Heart right ventricle (tissue), 16 donors: ENCODE results near the gene RTN4R. TPM values are rescaled to one million over a fixed set of nuclear protein-coding genes. Genes with fewer than 3 reads are reported as not detected.
A peak's percentile ranks its signal among the peaks of the same experiment; 100 is the strongest.

Source experiments
- ATAC-seq, 8 donors: fragments of 200-7000 bp; cut with Tn5 transposase; one replicate each; pipeline ENCODE4 v1.9.1; 2020; ENCODE audit warnings: mild to moderate bottlenecking in 8 of 8, moderate library complexity in 8 of 8, moderate number of reproducible peaks in 1 of 8
- DNase-seq, 2 donors: peaks; one replicate each; pipeline ENCODE4 v3.0.0-alpha.2; 2020
- H3K27ac ChIP-seq, 10 donors: fragments of 200-600 bp; sonication (generic) in 2 of 10; one replicate each; pipeline versions ENCODE4 v1.5.0 to v1.8.0; 2020 to 2022; ENCODE audit warnings: mild to moderate bottlenecking in 3 of 10
- H3K27me3 ChIP-seq, 7 donors: fragments of 200-600 bp; one replicate each; pipeline ENCODE4 v1.8.0; 2021 to 2022; ENCODE audit warnings: mild to moderate bottlenecking in 2 of 7
- H3K36me3 ChIP-seq, 9 donors: fragments of 200-600 bp; sonication (generic) in 1 of 9; one replicate each; pipeline versions ENCODE4 v1.5.0 to v1.8.0; 2020 to 2022; ENCODE audit warnings: mild to moderate bottlenecking in 2 of 9
- H3K4me1 ChIP-seq, 9 donors: fragments of 200-600 bp; sonication (generic) in 1 of 9; one replicate each; pipeline versions ENCODE4 v1.5.0 to v1.8.0; 2020 to 2022; ENCODE audit warnings: mild to moderate bottlenecking in 4 of 9
- H3K4me3 ChIP-seq, 10 donors: fragments of 200-600 bp; sonication (generic) in 2 of 10; one replicate each; pipeline versions ENCODE4 v1.5.0 to v1.8.0; 2020 to 2022; ENCODE audit warnings: mild to moderate bottlenecking in 7 of 10, moderate library complexity in 2 of 10
- H3K9me3 ChIP-seq, 11 donors: fragments of 200-600 bp in 10 of 11; sonication (generic) in 2 of 11; one replicate each; pipeline versions ENCODE4 v1.5.0 to v1.8.0; 2013 to 2022; ENCODE audit warnings: mild to moderate bottlenecking in 2 of 11, control low read depth in 1 of 11, moderate library complexity in 1 of 11
- WGBS, 2 donors: extraction: QIAGEN DNeasy Blood & Tissue Kit; methylation state at CpG; one replicate each; pipeline ENCODE4 v1.1.7; 2013; ENCODE audit warnings: inconsistent platforms in 1 of 2; 5-methylcytosine and 5-hydroxymethylcytosine counted together
- intact Hi-C, 10 donors: fragments of 100-400 bp; cut with DNase I; formaldehyde crosslinking; loops; one replicate each; pipeline versions ENCODE4 v1.11.1 to v1.14.2; 2022
- polyA plus RNA-seq, 2 donors: library from polyadenylated mRNA; stranded (reverse); fragments of 200-250 nt; gene quantifications; one replicate each; pipeline ENCODE4 v1.2.3, GENCODE V29; 2013
- total RNA-seq, 10 donors: library from RNA; stranded (reverse); fragmentation: NEBNext Ultra II Directional in 3 of 10; extraction: Animal tissue kit (Norgen Biotek cat#: 25700) in 3 of 10; gene quantifications; one replicate each; pipeline versions ENCODE4 v1.2.1 to v1.2.4, GENCODE V29; 2021 to 2023
- TF ChIP-seq, protein P1 (sequence below), 9 donors: fragments of 200-600 bp; sonication (generic) in 2 of 9; IDR thresholded peaks; one replicate each; pipeline versions ENCODE4 v1.5.0 to v1.8.0; 2021 to 2022; ENCODE audit warnings: antibody characterized with exemption in 9 of 9, mild to moderate bottlenecking in 5 of 9, moderate library complexity in 1 of 9
- donor health status: Arrhythmogenic right ventricular cardiomyopathy.
- donor health status: ischemic (EF 13 %, LVEDD 7.1; RV severe dilation, severe dysfunction).
- donor health status: healthy with polysubstance abuse.
- donor health status: DM: no; HTN: yes; CAD: no.
- donor health status: DM: no; HTN: no; CAD: no.
- donor health status: ischemic (EF 25% LVEDD 6.9; RV normal size, moderate dysfunction).
- donor health status: ischemic (EF 25% LVEDD 5.7; RV mildly dilated, moderate dysfunction).
- donor health status: healthy.
- donor health status: DM: yes; HTN: yes; CAD: no.
- donor health status: Ischemic cardiomyopathy.
- donor health status: ischemic (EF 35%, LVEDD 5.7; RV mildly dilated, moderate dysfunction).
- donor health status: nonischemic (EF 11% LVEDD 7.7; RV severe dilation, severe dysfunction).
- donor health status: DM: yes; HTN: yes; CAD: no.
- donor health status: PGD.
- donor health status: ischemic (EF 29% LVEDD 5.4; RV normal size, mild dysfunction).
- donor health status: nonischemic (EF 23%, LVEDD 6.1; RV moderate dilation, normal function).

The RTN4R gene
- total and polyA plus RNA-seq, 12 donors: 0.56 to 2.5 (median 0.93) TPM

DNA sequence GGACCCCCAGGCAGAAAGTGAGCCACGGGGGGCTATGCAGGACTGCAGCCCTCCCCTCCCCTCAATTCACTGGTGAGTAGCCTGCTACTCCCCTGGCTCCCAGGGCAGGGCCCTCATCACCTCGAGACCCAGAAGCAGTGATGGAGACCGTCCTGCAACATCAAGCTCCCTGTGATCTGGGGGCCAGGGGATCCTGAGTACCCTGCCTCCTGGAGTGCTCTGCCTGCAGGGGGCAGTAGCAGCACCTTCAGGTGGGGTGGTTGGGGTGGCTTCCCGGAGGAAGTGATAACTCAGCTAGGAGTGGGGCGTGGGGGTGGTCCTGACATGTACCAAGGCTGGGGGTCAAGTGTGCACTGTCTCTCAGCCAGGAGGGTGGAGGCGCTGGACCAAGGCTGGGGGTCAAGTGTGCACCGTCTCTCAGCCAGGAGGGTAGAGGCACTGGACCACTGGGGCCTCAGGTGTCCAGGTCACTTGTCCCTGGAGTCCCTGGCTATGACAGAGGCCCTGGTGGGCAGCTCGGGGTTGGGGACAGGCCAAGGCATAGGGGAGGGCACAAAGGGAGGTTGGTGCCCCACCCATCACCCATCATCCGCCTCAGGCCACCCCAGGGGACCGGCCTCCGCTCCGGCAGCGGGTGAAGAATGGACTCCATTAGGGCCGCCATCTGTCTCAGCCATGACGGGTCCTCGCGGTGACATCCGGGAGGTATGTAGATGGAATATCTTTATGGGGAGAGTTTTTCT, 9.4 kb downstream of the RTN4R start:
- no peak overlapping the region for H3K27ac ChIP-seq
- WGBS, 2 donors: 88 to 96% methylated on average over 18 of the region's 18 CpGs
- intact Hi-C loops: no loop called here

DNA sequence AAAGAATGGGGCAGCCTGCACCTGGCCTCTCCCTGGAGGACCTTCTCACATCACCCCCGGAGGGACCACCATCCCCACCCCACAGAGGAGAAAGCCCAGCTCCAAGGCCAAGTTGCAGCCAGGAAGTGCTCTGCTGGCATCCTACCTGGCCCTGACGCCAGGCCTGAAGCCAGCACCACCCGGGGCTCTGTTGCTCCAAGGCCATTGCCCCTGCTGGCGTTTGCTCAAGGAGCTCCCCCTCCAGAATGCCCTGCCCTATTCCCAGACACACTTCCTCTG, 10.2 kb downstream of the RTN4R start:
- Histone ChIP-seq H3K4me3 (no peak overlapping the region), H3K27me3 (no peaks in the 10 kb centered on the region), H3K27ac (no peak overlapping the region), H3K9me3 (no peaks in the 10 kb centered on the region), H3K4me1 (no peaks in the 10 kb centered on the region), H3K36me3 (no peaks in the 10 kb centered on the region)
- ATAC-seq (no peak), DNase-seq (no peak)
- intact Hi-C loops: no loop called here
- TF ChIP-seq, protein P1, sequence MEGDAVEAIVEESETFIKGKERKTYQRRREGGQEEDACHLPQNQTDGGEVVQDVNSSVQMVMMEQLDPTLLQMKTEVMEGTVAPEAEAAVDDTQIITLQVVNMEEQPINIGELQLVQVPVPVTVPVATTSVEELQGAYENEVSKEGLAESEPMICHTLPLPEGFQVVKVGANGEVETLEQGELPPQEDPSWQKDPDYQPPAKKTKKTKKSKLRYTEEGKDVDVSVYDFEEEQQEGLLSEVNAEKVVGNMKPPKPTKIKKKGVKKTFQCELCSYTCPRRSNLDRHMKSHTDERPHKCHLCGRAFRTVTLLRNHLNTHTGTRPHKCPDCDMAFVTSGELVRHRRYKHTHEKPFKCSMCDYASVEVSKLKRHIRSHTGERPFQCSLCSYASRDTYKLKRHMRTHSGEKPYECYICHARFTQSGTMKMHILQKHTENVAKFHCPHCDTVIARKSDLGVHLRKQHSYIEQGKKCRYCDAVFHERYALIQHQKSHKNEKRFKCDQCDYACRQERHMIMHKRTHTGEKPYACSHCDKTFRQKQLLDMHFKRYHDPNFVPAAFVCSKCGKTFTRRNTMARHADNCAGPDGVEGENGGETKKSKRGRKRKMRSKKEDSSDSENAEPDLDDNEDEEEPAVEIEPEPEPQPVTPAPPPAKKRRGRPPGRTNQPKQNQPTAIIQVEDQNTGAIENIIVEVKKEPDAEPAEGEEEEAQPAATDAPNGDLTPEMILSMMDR (IDR thresholded peaks at IDR 0.05): no peak
- WGBS, 2 donors: 89 to 92% methylated on average over 4 of the region's 4 CpGs

More for the DNA sequence above, 9.4 kb downstream of the RTN4R start:
- Histone ChIP-seq H3K27me3 (no peaks in the 10 kb centered on the region), H3K9me3 (no peaks in the 10 kb centered on the region), H3K4me3 (no peak overlapping the region), H3K36me3 (no peaks in the 10 kb centered on the region), H3K4me1 (no peaks in the 10 kb centered on the region)
- TF ChIP-seq, protein P1 (IDR thresholded peaks at IDR 0.05): peak in 3 of 9 donors; percentile 8 to 32 (median 9)
- DNase-seq: no peak
- no peak for ATAC-seq

DNA sequence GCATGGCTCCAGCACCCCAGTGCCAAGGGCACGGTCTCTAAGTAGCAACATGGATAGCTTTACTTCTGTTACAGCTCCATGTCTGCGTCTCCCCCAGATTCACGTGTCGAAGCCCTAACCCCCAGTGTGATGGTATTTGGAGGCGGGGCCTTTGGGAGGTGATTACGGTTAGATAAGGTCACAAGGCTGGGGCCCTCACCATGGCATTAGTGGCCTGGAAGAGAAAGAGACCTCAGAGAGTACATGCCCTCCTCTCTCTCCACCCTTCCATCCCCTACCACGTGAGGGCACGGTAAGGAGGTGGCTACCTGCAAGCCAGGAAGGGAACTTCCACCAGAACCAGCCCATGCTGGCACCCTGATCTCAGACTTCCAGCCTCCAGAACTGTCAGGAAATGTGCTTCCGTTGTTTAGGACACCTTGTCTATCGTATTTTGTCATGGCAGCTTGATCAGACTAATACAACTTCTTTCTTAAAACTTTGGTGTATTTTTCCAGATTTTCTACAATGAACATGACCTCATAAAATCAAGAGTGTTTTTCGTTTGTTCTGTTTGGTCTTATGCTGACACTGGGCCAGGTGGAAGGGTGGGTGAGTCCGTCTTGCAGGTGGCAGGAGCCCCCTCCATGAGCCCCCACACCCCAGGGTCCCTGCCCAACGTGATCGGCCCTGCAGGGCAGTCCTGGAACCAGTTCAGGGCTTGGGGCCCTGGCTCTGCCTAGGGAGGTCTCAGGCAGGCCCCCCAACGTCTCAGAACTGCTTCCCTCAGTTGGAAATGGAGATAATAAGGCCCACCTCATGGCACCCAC, 10.7 kb downstream of the RTN4R start:
- Histone ChIP-seq H3K9me3 (no peaks in the 10 kb centered on the region), H3K4me1 (no peaks in the 10 kb centered on the region), H3K36me3 (no peaks in the 10 kb centered on the region), H3K27me3 (no peaks in the 10 kb centered on the region), H3K27ac (no peak overlapping the region), H3K4me3 (no peak overlapping the region)
- DNase-seq (no peak), ATAC-seq (no peak)
- TF ChIP-seq, protein P1 (IDR thresholded peaks at IDR 0.05): no peak
- WGBS, 2 donors: 94% methylated on average over 15 of the region's 15 CpGs
- intact Hi-C loops: no loop called here

DNA sequence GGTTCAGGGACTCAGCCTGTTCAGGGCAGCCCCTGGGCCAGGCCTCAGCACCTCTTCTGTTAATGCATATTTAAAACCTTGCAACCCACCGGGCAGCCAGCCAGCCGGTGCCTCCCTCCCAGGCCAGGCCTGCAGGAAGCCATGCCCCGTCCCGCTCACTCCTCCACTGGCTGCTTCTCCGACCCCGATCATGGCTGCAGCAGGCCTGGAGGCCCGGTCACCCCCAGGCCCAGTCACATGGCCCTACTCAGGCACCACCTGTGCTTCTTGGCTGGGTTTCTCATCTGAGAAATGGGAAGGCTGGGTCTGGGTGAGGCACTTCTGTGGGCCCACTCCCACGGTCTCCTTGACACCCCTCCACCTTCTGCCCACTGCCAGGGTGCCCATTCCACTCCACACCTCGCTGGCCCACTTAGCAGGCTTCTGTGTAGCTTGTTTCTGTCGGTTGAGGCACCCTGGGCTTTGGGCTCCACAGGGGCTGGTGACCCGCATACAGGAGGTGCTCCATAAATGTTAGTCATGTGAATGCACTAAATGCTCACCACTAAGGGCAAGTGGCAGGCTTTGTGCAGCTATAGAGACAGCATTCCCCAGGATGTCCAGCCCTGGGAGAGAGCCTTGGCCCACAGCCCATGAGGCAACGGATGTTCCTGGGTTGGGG, 11.4 kb downstream of the RTN4R start:
- no peaks in the 10 kb centered on the region for H3K4me1 ChIP-seq
- TF ChIP-seq, protein P1 (IDR thresholded peaks at IDR 0.05): no peak
- intact Hi-C loops: no loop called here
- no peak for DNase-seq
- no peaks in the 10 kb centered on the region for H3K9me3 ChIP-seq
- no peak overlapping the region for H3K4me3 ChIP-seq
- WGBS, 2 donors: 78 to 79% methylated on average over 12 of the region's 12 CpGs
- H3K36me3 ChIP-seq: no peaks in the 10 kb centered on the region
- no peaks in the 10 kb centered on the region for H3K27me3 ChIP-seq
- H3K27ac ChIP-seq: no peak overlapping the region
- no peak for ATAC-seq
